Omental fat pad (tissue), 4 donors: Measurements from ENCODE around the gene UNC93B1. TPM values are rescaled to one million over a fixed set of nuclear protein-coding genes. Genes with fewer than 3 reads are reported as not detected.
"Not testable (repeated sequence)": the region's sequence is repeated elsewhere in the genome, so short reads cannot be mapped to it uniquely, and the experiment has no call there.

Source experiments
- ATAC-seq: fragments of 150-250 bp; one replicate; pipeline ENCODE4 v1.9.1; 2016; ENCODE audit warnings: mild to moderate bottlenecking, moderate library complexity; ENCODE audit not compliant: low FRiP score
- DNase-seq: peaks from one replicate; pipeline ENCODE4 v3.0.0-alpha.2; 2019; ENCODE audit warnings: low spot score
- small RNA-seq: library from RNA; depleted of rRNA; stranded (forward); fragments of <200 nt; gene quantifications from one replicate; pipeline ENCODE3, GENCODE V24; 2016
- total RNA-seq, 4 donors: library from RNA; depleted of rRNA; stranded (reverse); fragments of >200 nt; gene quantifications; one replicate each; pipeline ENCODE4 v1.1.0, GENCODE V29; 2016
- TF ChIP-seq, protein P1 (sequence below), 3 donors: fragments of 450-650 bp; IDR thresholded peaks; one replicate each; pipeline ENCODE4 v1.5.1; 2016 to 2017; ENCODE audit warnings: antibody characterized with exemption in 3 of 3, mild to moderate bottlenecking in 3 of 3, moderate library complexity in 2 of 3

UNC93B1 gene
- total RNA-seq, 4 donors from 2014 or later, result 33.5 to 63.8 (median 51.4) TPM

DNA sequence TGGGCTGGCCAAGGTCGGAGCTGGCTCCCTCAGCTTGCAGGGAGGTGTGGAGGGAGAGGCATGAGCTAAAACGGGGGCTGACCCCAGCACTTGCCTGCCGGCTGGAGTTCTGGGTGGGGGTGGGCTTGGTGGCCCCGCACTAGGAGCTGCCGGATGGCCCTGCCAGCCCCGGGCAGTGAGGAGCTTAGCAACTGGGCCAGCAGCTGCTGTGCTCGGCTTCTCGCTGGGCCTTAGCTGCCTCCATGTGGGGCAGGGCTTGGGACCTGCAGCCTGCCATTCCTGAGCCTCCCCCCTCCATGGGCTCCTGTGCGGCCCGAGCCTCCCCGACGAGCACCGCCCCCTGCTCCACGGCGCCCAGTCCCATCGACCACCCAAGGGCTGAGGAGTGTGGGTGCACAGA is 40.7 kb downstream of the UNC93B1 start:
- ATAC-seq, DNase-seq: not testable (repeated sequence)

DNA sequence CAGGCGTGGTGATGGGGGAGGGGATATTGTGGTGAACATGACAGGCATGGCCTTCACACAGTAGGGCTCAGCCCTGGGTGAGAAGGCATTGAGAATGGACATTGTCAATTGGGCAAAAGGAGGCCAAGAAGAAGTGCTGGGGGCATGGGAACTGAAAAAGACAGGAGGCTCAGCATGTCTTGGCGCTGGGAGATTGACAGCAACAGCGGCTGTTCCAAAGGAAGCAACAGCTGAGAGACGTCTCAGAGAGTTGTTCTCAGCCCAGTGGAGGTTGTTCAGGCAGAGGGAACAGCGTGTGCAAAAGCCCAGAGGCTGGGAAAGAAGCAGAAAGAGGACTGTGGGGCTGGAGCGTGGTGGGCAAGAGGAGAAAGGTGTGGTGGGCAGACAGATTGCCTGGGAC is 47.7 kb downstream of the UNC93B1 start:
- ATAC-seq, result not testable (repeated sequence)

DNA sequence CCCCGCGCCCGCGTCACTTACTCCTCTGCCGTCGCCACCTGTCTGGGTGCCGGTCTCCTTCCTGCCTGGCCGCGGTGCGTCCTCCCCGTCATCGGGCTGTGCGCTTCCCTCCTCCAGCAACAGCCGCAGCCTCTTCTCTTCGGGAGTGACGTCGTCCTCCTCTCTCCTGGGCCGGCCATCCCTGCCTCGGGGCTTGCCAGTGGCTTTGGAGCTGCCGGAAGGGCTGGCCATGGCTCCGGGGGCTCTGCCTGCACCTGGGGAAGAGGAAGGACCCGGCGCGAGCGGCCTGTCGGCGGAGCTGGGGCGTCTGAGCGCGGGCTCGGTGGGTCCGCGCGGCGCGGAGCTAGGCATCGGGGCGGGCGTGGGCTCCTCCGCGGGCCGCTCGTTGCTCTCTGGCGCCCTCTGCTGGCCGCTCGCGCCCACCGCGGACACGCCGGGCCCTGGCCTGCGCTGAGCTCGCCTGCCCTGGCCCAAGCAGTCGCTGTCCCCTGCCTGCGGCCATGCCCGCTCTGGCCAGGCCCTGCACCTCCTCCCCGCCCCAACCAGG is 48.4 kb downstream of the UNC93B1 start:
- TF ChIP-seq, protein P1, sequence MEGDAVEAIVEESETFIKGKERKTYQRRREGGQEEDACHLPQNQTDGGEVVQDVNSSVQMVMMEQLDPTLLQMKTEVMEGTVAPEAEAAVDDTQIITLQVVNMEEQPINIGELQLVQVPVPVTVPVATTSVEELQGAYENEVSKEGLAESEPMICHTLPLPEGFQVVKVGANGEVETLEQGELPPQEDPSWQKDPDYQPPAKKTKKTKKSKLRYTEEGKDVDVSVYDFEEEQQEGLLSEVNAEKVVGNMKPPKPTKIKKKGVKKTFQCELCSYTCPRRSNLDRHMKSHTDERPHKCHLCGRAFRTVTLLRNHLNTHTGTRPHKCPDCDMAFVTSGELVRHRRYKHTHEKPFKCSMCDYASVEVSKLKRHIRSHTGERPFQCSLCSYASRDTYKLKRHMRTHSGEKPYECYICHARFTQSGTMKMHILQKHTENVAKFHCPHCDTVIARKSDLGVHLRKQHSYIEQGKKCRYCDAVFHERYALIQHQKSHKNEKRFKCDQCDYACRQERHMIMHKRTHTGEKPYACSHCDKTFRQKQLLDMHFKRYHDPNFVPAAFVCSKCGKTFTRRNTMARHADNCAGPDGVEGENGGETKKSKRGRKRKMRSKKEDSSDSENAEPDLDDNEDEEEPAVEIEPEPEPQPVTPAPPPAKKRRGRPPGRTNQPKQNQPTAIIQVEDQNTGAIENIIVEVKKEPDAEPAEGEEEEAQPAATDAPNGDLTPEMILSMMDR (IDR thresholded peaks at IDR 0.05), result peak in 1 of 3 donors; percentile 45
- DNase-seq (peak; percentile 55), ATAC-seq (peak; percentile 57)

More for the DNA sequence above, 47.7 kb downstream of the UNC93B1 start:
- not testable (repeated sequence) for DNase-seq

DNA sequence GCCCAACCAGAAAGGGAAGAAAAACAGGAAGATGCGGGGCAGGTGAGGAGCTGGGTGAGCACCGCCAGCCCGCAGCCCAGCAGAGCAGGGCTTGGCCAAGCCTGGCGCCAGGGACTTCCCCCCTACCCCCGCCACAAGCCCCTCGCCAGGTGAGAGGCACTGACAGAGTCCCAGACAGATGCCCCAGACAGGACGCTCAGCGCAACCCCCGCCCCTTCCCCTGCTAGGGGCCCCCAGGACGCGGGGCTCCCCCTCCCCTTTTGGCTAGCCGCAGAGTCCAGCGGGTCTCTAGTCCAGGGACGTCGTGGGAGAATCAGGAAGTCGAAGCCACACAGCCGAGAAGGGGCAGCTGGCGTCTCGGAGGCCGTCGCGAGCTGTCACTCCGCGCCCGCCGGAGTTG is 48.9 kb downstream of the UNC93B1 start:
- not testable (repeated sequence) for ATAC-seq, DNase-seq

DNA sequence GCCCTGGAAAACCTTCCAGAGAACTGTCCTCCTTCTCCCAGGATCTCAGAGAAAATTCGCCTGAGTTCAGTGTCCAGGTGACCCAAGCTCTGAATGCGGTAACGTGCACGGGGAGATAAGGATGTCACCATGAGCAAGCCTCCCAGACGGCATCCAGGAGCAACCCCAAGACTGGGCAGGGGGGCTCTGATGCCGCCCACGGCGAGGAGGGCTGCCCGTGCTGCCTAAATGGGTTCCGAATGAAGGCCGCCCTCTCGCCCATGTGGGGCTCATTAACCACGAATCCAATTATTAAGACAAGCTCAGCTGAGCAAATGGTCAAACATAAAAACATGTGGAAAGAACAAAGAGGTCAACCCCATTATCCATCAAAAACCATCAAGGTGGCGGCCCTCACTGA is 49.6 kb downstream of the UNC93B1 start:
- ATAC-seq, DNase-seq: not testable (repeated sequence)

DNA sequence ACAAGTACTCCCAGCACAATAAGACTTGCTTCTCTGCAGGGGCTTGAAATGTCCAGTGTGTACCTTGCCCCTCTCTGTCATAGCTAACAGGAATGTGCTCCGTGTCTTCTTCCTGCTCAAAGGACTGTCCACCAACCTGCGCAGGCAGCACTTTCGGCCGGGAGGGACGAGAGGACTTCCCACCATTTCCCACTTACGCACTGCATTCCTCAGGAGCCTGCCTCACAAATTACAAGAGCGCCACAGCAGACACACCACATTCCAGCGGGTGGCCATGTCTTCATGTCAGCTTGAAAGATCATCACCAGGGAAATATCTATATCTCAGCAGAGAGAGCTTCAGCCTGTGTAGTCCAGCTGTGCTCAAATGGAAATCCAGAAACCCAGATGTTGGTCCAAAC is 53.2 kb downstream of the UNC93B1 start:
- not testable (repeated sequence) for ATAC-seq, DNase-seq

DNA sequence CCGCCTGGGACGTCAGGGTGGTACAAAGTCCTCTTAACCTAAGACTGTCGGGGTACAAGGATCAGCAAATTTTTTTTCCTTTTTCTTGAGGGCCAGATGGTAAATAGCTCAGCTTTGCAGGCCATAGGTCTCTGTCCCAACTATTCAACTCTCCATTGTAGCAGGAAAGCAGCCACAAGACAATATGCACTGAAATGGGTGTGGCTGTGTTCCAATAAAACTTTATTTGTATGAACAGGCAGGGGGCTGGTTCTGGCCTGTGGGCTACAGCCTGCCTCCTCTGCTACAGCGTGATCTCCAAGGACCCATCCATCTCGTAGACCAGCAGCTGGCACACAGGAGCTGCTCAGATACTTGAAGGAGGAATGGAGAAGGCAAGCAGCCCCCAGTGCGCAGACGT is 56.1 kb downstream of the UNC93B1 start:
- not testable (repeated sequence) for DNase-seq, ATAC-seq

DNA sequence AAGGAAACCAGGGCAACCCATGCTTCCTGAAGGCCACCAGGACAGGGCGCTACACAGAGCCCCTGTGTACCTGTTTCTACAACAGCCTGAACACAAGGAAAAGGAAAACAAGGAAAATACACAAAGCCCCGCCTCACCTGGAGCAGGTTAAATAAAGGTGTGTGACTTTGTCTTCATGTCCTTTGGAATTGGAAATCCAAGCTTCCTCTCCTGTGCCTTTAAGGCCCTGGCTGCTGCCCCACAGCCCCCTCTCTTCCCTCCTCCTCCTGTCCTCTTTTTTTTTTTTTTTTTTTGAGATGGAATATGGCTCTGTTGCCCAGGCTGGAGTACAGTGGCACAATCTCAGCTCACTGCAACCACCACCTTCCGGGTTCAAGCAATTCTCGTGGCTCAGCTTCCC is 57.5 kb downstream of the UNC93B1 start:
- DNase-seq, ATAC-seq: not testable (repeated sequence)

DNA sequence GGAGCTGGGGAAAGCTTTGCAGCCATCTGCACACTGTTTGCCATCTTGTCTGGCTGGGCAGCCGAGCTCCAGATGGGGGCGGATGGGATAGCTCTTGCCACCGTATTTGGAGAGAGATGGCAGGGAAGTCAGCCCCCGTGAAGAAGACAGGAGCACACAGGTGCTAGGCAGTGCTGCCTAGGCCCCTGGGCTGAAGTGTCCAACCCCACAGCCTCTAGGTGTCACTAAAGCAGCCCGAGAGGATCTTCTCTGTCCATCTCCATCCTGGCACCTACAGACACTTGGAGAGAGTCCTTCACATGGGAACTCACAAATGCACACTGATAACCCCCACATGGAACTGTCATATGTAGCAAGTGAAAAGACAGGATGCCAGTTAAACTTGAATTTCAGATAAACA is 60.5 kb downstream of the UNC93B1 start:
- not testable (repeated sequence) for ATAC-seq, DNase-seq

Small RNAs within 50 kb of the gene (small RNA-seq; reads per million reads assigned to genes)
- 0.39 reads per million for gene MIR6753

Other genes with a start within 250 kb of the UNC93B1 start
- 10 to 100 TPM; 20.5 to 90.8 (median 30.9) TPM for gene ALDH3B1, start 6.2 kb upstream of the UNC93B1 start, total RNA-seq
- 100 to 1,000 TPM in 3 of 4 donors, 10 to 100 TPM in 1; 91.1 to 155 (median 128) TPM for gene NDUFS8, start 26.6 kb upstream of the UNC93B1 start, total RNA-seq
- gene TCIRG1, start 34.9 kb upstream of the UNC93B1 start, total RNA-seq, result 100 to 1,000 TPM in 3 of 4 donors, 10 to 100 TPM in 1; 84.4 to 251 (median 142) TPM
- gene CHKA, start 117.3 kb upstream of the UNC93B1 start, total RNA-seq, result 10 to 100 TPM; 27.7 to 72.5 (median 33.3) TPM
- 10 to 100 TPM; 19.5 to 47.1 (median 32.1) TPM for gene KMT5B, start 209.2 kb upstream of the UNC93B1 start, total RNA-seq